GM19372 (cell line): ENCODE measurements around the gene DDIAS.
"Not testable (repeated sequence)": the region's sequence is repeated elsewhere in the genome, so short reads cannot be mapped to it uniquely, and the experiment has no call there.

Source experiments
- ATAC-seq: cut with Tn5 transposase; IDR thresholded peaks from one replicate; pipeline ENCODE4 v1.9.1; 2021; ENCODE audit warnings: mild to moderate bottlenecking, low read depth, moderate library complexity; ENCODE audit not compliant: unreplicated experiment

DDIAS gene

DNA sequence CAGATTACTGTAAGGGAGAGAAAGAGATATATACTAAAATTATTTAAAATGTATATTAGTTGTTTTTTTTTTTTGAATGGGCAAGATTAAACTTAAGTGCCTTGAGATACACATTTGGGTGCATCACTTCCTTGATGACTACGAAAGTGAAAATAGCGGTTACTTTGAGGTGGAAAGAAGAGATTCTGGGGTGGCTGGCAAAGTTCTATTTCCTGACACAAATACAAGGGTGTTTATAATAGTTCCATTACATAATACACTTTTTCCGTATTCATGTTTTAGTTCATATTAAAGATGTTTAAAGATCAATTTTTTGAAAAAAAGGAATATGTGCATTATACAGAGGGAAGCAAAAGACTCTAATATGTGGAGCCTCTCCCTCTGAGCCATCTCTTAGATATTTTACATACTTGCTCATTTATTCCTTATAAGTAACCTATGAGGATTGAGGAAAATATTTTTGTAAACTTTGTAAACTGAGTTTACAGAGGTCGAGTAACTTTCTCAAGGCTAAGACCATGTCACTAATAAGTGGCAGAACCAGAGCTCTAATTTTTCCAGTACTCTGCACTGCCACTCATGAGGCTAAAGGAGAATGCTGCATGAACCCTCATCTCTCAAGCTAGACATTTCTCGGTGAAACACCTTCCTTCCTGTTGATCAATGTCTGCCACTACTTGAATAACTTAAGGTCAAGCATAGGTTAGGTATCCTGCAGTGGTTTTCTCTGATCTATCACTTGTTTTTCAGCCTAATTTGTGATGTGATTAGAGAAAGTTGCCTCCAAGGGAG, 58.6 kb downstream of the DDIAS start:
- ATAC-seq: peak; percentile 83

DNA sequence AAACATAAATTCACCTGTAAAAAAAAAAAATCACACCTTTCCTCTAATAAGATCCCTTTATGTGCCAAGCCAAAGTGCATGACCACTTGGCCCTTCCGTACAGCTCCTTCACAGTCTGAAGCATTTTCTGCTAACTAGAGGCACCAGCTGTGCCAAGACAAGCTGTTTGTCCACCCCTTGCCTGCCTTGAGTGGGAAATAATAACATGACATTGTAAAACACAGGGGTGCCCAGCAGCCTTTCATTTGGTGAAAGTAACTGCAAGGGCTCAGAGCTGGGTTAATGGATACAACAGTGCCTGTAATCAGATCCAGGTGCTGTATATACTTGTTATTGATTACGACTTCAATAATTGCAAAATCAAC, 59.2 kb downstream of the DDIAS start:
- peak; percentile 18 for ATAC-seq

DNA sequence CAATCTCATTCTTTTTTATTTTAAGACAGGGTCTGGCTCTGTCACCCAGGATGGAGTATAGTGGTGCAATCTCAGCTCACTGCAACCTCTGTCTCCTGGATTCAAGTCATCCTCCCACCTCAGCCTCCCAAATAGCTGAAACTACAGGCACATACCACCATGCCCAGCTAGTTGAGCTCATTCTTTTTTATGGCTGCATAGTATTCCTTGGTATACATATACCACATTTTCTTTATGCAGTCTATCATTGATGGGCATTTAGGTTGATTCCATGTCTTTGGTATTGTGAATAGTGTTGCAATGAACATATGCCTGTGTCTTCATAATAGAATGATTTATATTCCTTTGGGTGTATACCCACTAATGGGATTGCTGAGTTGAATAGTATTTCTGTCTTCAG, 60.5 kb downstream of the DDIAS start:
- not testable (repeated sequence) for ATAC-seq

DNA sequence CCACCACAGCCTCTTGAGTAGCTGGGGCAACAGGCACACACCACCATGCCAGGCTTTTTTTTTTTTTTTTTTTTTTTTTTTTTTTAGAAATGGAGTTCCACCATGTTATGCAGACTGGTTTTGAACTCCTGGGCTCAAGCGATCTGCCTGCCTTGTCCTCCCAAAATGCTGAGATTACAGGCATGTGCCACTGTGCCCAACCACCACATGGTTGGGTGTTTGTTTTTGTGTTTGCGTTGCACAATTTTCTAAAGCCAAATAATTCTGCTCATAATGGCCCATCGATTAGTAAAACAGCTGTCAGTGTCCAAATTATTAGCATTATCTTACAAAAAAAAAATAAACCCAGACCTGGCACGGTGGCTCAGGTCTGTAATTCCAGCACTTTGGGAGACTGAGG, 65.8 kb downstream of the DDIAS start:
- ATAC-seq: no peak

DNA sequence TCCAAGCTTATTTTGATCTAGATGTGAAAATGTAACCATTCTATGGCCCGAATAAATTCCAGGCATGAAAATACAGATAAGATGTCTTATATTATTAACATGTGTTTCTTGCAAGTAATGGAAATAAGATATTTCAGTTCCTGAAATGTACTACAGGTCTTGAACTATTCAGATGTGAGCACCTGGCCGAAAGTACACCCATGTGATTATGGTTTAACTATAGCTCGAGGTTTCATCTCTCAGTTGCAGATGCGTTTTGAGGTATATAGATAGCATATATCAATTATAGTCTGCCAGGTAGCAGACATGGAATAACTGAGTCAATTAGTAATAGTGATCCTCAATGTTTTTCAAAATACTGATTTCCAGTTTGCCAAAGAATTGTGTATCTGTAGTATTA, 68.3 kb downstream of the DDIAS start:
- ATAC-seq: peak; percentile 86

DNA sequence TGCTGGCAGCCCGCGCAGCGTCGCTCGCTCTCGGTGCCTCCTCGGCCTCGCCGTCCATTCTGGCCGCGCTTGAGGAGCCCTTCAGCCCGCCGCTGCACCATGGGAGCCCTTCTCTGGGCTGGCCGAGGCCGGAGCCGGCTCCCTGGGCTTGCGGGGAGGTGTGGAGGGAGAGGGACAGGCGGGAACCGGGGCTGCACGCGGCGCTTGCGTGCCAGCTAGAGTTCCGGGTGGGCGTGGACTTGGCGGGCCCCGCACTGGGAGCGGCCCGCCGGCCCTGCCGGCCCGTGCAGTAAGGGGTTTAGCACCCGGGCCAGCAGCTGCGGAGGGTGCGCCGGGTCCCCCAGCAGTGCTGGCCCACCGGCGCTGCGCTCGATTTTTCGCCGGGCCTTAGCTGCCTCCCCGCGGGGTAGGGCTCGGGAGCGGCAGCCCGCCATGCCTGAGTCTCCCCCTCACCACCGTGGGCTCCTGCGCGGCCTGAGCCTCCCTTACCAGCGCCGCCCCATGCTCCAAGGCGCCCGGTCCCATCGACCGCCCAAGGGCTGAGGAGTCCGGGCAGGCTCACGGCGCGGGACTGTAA, 69.1 kb downstream of the DDIAS start:
- not testable (repeated sequence) for ATAC-seq

DNA sequence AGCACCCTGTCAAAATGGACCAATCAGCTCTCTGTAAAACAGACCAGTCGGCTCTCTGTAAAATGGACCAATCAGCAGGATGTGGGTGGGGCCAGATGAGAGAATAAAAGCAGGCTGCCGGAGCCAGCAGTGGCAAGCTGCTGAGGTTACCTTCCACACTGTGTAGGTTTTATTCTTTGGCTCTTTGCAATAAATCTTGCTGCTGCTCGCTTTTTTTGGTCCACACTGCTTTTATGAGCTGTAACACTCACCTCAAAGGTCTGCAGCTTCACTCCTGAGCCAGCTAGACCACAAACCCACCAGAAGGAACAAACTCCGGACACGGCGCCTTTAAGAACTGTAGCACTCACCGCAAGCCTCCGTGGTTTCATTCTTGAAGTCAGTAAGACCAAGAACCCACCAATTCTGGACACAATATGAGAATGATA, 70.0 kb downstream of the DDIAS start:
- peak; percentile 43 for ATAC-seq

DNA sequence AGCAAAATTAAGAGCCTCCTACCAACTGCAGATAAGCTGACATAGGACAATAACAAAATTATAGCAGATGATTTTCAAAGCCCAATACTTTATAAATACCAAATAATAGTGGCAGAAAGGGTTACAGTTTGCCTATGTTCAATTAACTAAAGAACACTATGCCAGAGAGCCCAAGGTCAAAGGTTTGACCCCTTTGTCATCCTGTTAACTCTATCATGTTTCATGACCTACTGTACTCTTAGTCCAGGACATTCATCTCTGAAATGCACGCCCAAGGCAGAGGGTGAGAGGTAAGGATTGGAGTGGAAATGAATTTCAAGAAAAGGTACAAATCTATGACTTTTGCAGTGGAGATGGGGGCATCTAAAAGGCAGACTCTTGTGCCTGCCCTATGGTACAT, 70.6 kb downstream of the DDIAS start:
- no peak for ATAC-seq

DNA sequence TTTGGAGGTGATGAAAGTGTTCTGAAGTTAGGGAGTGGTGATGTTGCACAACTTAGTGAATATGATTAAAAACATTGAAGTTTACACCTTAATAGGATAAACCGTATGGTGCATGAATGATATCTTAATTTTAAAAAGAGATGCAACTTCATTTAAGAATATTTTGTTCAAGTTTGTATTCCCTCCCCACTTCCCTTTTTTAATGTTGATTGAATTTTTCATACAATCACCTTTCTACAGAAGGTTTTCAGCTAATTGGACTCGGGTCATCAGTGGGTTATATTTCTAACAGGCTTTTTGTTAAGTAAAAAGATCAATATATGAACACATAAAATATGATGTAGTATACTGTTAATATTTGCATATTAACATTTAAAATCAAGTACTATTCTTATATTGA, 72.6 kb downstream of the DDIAS start:
- ATAC-seq: no peak

DNA sequence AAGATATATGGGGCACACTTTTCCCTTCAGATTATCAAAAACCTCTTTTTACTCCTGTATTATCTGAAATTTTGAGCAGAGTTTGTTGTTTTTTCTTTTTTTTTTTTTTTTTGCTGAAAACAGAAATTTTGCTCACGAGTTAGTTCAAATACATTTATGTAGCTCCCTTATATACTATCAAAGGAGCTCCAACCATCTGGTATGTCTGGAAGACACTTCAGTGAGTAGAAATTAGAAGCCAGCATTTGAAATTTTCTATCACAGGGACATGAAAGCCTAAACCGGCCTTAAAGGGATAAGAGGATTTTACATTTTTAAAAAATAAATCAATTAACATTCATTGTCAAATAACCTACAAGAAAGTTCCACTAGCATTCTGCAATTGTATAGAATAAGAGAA, 73.3 kb downstream of the DDIAS start:
- ATAC-seq: no peak

DNA sequence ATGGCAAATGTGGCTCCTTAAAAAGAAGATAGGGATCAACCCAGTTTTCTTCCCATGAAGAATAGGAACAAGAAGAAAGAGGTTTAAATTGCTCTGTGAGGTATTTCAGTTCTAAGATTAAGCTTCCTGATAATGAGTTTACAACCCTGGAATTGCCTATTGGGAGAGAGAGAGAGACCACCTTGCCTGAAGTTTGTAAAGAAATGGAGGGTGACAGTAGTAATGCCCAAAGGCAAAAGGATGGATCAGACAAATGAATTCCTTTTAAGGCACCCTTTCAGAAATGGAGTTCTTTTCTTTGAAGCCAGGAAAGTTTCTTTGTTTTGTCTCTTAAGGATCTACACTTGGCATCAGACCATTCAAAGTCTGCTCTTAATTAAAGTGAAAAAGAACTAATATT, 74.3 kb downstream of the DDIAS start:
- no peak for ATAC-seq

DNA sequence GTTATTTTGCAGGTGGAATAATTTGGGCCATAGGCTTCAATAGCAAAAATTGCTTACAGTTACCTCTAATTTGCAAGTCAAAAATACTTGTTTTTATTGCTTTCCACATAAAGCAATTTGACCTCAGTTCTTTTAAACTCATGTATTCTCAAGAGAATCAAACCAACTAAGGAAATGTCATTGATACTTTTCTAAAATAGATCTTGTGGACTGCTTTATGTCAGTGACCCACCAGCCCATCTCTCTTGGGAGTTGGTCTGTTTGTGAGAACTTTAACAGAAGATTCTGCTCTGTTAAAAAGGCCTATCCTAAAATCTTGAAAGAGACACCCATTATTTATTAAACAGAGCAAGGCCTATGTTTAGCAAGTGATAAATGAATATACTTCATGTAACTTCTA, 75.2 kb downstream of the DDIAS start:
- peak; percentile 32 for ATAC-seq

DNA sequence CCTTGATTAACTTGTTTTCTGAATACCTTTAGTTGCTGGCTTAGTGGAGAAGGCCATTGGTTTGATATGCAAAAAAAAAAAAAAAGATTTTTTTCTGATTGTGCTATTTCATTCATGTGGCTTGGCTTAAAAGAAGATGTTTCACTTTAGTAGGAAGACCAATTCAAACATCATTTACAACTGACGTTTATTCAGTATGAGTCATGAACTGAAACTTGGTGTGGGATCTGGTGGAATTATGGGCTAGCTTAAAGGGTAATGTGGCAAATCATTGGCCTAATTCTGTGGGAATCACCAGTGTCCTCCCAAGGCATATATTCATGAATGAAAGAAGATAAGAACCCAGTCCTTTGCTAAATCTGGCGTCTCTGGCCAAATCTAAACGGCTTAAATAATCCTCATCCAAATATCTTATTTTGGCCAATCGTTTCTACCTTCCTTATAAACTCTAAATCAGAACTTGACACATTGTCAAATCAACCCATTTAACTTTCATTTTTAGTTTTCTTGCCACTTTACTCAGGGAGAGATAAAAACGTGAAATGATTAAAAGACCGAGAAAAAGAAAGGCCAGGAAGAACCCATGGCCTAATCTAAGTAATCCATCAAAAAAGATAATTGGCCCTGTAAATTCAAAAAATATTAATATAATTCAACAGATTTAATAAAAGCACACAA, 77.0 kb downstream of the DDIAS start:
- peak; percentile 61 for ATAC-seq

DNA sequence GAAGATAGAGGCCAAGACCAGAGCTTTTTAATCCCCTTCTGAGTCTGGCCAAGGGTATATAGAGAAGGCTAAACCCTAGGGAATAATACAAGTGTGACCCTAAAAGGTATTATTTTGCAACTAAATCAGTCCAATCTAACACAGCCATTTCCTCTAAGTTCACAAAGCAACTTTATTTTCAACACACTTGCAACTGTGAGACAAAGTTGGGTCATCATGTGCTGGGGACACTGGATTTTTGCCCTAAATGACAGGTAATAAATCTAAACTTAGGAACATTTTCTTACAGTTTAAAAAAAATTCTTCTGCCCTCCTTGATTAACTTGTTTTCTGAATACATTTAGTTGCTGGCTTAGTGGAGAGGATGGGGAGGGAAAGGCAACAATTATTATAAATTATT, 78.3 kb downstream of the DDIAS start:
- ATAC-seq: no peak

DNA sequence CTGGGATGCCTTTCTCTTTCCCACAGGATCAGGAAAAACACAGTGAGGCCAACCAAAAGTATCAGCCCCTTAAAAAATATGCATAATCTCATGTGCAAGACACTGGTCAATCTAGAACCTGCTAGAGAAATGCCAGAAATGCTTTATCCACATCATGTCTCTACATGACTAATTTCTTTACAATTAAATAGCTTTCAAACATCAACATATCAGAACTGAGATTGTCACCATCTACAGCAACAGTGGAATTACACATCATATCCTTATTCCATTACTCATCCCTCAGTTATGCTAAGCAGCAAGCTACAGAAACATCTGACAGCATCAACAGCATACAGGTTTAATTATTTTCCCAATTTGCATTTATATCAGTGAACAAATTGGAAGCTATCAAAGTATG, 78.8 kb downstream of the DDIAS start:
- ATAC-seq: no peak

DNA sequence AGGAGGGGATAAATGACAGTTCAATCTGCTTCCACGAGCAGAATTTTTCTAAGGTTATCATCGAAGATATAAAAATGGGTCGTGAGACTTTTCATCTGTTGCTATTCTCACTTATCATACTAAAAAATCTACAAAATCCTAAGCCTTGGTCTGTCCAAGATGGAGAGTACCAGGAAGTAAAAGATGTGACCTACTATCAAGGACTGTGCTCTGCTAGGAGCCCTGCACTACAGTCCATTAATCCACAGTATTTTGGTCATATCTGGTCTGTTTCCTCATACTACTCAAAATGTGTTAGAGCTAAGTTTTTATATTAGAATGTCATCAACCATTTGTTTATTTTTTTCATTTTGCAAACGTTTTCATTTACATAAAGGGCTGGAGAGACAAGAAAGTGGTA, 79.4 kb downstream of the DDIAS start:
- no peak for ATAC-seq

DNA sequence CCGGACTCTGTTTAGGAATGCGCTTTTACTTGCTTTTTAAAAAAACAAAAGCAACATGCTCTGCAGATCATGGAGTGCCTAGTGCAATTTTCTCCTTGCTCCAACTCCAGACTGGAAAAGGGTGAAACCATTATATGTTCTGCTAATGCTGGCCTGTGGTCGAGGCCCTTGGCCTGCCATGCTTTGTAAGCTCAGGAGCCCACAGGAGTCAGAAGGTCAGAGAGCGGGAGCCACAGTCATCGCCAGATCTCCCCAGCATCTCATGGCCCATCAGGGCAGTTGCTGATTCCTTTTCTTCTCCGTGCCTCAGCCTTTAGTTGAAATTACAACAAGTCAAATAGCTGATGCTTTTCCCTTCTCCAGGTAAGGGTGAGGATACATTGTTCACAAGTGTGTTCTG, 80.3 kb downstream of the DDIAS start:
- no peak for ATAC-seq
